H1 (cell line): Measurements from ENCODE around the gene C22orf23. TPM values are rescaled to one million over a fixed set of nuclear protein-coding genes. Genes with fewer than 3 reads are reported as not detected.

ENCODE experiments used
- JUN ChIP-seq: IDR thresholded peaks from 2 replicates; pipeline ENCODE4 v1.6.1; 2011; ENCODE audit warnings: low read depth, mild to moderate bottlenecking, improper control_type of control experiment, low read length
- PHF8 ChIP-seq: fragments of 200-600 bp; sonication (generic); conservative IDR thresholded peaks from 2 replicates; pipeline ENCODE4 v1.7.1; 2012; ENCODE audit warnings: low read depth, mild to moderate bottlenecking, inconsistent platforms, low read length, moderate library complexity
- POLR2AphosphoS5 ChIP-seq: IDR thresholded peaks from 2 replicates; pipeline ENCODE4 v1.6.1; 2011; ENCODE audit warnings: low read depth, low read length
- polyA plus RNA-seq, 7 experiments: library from polyadenylated mRNA; depleted of rRNA in 3 of 7; stranded (reverse) in 5 of 7; unstranded in 2 of 7; fragments of >200 nt in 5 of 7; fragments of 200-250 nt in 2 of 7; gene quantifications; 1 replicate in 5 of 7; 2 replicates in 1 of 7; 4 replicates in 1 of 7; pipeline versions ENCODE4 v1.2.1 to v1.2.3, GENCODE V29; 2011 to 2013; ENCODE audit warnings: missing spikeins in 2 of 7, mixed read lengths in 2 of 7
- total RNA-seq: library from RNA; stranded (reverse); fragmentation: NEBNext Ultra II Directional; extraction: Animal tissue kit (Norgen Biotek cat#: 25700); gene quantifications from 2 replicates; pipeline ENCODE4 v1.2.1, GENCODE V29; 2021

The C22orf23 gene
- total and polyA plus RNA-seq, 2 of the 8 experiments (the other 6 are each of a cell fraction or from before 2014, with no cell fraction given) = 0.50 to 0.54 TPM

DNA sequence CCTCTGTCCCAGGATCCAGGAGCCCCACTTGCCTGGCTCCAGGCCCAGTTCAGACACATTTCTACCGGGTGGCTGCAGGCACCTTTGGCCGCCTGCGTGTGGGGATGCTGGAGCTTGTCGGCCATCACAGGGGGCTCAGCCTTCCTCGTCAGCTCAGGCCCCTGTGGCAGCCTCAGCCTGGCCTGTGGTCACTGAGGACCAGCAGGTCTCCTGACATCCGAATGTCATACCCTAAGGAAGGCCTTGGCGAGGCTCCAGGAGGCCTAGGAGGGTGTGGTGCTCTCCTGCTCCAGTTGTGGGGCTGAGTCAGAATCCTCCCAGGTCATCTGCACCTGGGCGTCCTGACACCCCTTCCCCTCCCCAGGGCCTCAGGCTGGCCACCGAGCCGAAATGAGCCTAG is 45.8 kb upstream of the C22orf23 start (continued):
- TF ChIP-seq JUN (no peak), POLR2AphosphoS5 (no peak), PHF8 (no peak)
